GM18858 (cell line): ENCODE measurements around the gene TNIK.

ENCODE experiments used
- ATAC-seq: cut with Tn5 transposase; IDR thresholded peaks from one replicate; pipeline ENCODE4 v1.9.1; 2021; ENCODE audit not compliant: unreplicated experiment

TNIK gene

GRCh38 chr3:171236265-171237008 lies 223.8 kb downstream of the TNIK start:
- ATAC-seq = no peak

DNA sequence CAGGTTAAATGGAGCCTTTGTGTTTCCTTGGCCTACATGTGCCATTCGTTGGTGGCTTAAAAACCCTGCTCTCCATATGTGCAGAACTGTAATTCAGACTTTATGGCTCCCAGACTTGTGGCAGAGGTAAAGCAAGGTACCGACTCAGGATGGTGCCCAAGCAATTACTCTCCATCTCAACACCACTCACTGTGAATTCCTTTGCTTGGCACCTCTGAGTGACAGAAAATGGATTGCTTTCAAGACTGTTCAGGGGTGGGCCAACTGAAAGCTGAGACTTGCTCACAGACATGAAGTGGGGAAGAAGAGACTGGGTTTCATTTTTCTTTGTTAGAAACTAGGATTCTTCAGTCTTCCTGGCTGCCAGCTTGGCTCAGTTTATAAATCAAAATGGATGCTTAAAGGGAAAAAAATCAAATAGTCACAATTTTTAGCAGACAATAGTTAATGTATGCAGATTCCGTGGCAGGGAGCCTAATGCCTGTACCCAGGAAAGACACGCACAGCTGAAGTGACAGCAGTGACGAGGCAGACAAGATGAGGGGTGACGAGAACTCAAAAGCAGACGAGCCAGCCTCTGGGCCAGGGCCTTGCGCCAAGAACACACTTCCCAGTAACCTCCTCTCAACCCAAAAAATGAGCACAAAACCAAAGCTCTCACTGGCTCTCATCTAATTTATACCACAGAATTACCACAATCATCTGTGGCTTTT lies 225.8 kb downstream of the TNIK start:
- no peak for ATAC-seq

GRCh38 chr3:171231361-171231760 lies 228.8 kb downstream of the TNIK start:
- no peak for ATAC-seq

DNA sequence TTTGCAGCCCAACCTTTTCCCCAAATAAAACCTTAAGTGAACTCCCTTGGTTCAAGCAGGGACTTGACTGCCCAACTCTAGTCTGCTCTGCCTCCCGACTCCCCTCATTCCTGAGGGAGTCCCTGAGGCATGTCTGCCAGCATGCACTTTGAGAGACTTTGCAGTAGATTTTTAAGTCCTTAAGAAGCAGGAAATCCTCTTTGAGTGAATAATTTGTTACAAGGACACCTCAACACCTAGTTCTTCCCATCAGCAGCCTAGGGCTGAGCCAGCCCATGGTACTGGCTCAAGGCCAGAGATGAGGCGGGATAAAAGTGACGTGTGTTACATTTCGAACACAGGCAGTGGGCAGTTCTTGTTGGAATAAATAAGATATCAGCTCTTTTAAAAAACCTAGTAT lies 229.3 kb downstream of the TNIK start:
- no peak for ATAC-seq

DNA sequence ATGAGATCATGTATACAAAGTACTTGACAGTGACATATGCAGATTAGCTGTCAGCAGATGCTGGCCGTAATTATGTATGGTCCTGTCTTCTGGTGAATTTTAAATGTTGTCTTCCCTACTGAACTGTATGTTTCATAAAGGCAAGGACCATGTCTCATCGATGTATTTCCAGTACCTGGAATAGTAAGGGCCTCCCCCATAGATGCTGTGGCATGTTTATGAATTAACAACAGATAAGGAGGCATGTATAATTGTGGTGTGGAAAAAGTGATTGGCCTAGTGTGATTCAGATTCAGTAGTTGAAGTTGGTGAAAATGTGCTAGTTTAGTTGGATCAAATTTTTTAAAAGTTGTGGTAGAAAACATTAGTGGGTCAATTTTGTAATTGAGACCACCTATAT lies 231.0 kb downstream of the TNIK start:
- no peak for ATAC-seq

GRCh38 chr3:171228240-171228639 lies 232.0 kb downstream of the TNIK start:
- ATAC-seq = no peak

DNA sequence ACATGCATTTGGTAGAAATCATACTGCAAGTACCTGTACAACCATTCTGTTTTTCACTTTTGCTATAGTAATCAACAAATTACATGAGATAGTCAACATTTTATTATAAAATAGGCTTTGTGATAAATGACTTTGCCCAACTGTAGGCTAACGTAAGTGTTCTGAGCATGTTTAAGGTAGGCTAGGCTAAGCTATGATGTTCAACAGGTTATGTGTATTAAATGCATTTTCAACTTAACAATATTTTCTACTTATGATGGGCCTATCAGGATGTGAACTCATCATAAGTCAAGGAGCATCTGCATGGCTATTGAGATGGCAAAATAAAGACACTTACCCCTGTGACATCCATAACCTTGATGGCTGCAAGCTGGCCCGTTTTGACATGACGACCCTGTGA lies 232.4 kb downstream of the TNIK start:
- no peak for ATAC-seq

GRCh38 chr3:171227359-171227758 lies 232.8 kb downstream of the TNIK start:
- ATAC-seq = no peak

GRCh38 chr3:171226794-171227193 lies 233.4 kb downstream of the TNIK start:
- no peak for ATAC-seq

DNA sequence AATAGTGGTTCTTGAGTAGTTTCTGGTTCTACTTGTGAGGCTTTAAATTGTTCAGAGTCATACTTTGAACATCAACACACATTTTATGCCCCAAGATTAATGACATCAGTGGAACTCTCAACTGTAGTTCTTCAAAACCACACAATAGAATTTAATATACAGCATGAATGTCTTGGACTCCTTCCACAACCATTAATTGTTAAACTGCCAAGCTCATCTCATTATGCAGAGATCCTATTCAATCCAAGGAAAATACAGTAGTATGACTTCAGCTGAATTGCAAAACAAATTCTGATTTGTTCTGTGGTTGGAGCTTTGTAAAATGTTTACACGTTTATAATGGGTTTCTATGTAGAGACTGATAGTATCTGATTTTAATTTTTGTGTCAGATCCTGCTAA lies 234.5 kb downstream of the TNIK start:
- no peak for ATAC-seq

GRCh38 chr3:171225165-171225564 lies 235.0 kb downstream of the TNIK start:
- ATAC-seq = no peak

DNA sequence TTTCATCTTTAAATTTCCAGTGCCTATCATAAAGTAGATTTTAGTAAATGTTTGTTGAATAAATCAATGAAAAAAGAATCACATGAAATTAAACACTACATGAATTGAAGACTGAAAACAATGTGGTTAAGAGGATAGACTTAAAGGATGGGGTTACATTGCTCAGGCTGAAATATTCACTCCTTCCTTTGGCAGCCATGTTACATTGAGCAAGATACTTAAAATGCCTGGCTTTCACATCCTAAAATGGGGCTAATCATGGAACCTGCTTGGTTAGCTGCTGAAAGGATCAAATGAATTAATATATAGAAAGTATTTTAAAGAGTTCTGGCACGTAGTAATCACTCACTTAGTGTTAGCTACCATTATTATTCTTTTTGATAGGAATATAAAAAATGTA lies 236.8 kb downstream of the TNIK start:
- ATAC-seq = no peak

DNA sequence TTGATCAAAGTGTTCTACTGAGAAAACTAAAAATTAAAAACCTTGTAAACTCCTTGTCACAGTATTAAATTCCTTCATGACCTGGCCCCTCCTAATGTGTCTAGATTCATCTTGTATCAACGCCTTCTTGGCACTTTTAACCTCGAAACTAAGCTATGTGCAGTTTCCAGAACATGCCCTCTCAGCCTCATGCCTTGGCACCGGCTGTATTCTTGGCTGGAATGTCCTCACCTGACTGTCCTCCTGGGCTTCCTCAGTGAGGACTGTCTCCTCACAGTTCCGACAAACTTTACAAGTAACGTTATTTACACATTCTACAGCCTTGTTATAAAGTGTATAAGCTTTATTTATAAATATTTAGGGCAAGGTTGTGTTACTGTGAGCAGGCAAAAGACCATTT lies 237.2 kb downstream of the TNIK start:
- no peak for ATAC-seq

DNA sequence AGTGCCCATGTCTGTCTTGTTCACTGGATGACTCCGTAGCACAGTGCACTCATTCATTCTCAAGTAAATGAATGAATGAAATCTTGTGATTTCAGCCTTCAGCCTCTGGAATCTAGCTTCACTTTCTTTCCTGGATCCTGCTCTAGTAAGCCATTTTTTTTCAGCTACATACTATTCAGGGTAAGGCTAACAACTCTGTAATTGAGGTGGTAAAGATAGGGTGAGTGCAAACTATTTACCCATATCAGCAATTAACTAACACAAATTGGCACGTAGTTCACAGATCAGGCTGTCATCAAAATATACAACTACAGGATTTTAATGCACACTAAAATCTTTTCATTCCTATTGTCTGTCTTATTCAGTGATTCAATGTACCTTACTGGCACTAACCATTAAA lies 238.6 kb downstream of the TNIK start:
- no peak for ATAC-seq

GRCh38 chr3:171221104-171221503 lies 239.1 kb downstream of the TNIK start:
- ATAC-seq = no peak

DNA sequence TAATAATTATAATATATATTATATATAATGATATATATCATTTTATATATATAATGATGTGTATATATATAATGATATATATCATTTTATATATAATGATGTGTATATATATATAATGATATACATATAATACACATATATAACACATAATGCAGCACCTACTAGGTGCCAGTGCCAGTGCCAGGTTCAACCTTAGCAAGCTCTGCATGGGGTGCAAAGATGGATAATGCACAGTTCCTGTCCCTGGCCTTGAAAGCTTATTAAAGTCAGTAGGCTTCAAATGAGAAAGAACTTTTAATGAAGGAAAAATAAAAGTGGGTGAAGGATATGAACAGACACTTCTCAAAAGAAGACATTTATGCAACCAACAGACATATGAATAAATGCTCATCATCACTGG lies 240.9 kb downstream of the TNIK start:
- no peak for ATAC-seq

DNA sequence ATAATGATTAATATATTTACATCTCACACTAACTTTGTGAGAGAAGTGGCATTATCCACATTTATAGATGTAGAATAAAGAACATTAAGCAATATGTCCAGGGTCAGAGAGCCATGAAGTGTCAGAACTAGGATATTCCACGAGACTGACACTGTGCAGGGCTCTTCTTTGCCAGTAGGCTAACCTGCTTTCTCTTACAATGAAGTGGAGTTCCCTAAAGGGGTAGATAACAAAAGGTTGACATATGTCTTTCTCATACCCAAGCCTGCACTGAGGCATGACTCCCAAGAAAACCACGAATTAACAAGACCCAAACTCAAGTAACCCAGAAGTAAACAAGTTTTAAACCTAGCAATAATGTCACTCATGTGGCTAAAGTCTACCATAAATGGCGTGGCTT lies 242.1 kb downstream of the TNIK start:
- ATAC-seq = no peak

DNA sequence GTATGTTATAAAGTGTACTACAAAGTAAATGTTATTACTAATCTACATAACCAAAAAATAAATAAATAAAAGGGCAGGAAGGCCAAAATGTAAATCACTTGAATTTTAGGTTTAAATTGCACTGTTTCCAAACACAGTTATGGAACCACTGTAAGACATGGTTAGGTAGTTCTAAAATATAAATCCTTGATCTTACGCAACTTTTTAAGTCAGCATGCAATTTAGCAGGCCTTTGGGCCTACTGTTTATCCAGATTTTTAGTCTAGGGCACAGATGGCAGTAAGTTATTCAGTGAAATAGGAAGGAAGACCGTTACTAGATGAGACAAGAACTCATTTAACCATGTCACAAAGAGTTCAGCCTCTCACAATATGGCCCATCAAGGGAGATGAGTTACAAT lies 246.3 kb downstream of the TNIK start:
- ATAC-seq = no peak

GRCh38 chr3:171213178-171213577 lies 247.0 kb downstream of the TNIK start:
- no peak for ATAC-seq

GRCh38 chr3:171212648-171213047 lies 247.6 kb downstream of the TNIK start:
- ATAC-seq = no peak

DNA sequence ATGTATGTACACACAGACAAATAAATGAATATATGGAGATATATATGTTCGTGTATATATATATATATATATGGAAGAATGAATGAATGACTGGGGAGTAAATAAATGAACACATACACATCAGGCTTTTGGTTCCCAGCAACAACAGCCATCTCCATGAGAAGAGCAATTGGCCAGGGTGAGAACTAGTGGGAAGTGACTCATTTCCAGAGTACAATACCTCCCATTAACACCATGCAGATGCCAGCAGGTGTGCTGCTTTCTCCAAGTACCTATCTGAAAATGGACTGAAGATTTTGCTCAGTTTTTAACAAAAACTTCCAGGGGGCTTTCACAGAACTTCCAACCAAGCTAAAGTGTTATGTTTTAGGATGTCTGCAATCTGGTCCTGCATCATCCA lies 253.9 kb downstream of the TNIK start:
- ATAC-seq = no peak

DNA sequence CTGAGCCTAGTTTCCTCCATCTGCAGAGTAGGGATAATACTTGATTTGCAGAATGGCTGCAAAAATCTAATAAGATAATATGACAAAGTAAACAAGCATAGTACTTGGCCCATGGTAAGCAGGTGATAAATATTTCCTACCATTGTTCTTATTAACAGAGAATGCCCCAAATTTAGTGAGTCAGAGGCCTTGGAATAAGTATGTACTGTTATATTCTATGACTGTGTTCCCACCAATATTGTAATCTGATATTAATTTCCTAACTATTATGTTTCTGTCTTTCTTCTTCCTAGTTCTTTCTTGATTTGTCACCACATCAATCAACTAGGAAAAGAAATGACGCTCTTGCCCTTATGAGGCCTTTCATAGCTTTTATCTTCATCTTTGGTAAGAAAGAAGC lies 255.3 kb downstream of the TNIK start:
- ATAC-seq = no peak

DNA sequence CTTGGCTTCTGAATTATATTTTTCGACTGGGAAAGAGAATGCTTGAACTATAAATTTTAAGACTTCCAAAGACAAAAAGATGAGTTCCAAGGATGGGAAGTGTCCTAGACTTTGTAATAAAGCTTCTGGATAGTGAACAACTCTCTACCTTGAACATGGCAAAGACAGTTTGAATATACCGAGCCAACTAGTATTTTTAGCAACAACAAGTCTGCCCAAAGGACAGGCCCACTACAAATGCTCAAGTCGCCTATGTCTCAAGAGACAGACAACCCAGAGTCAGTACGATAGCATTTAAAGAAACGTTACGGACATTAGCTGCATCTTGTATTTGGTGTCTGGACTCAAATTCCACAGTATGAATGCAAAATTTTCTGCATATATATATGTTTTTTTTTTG lies 258.4 kb downstream of the TNIK start:
- ATAC-seq = no peak
